Endodermal cell (in vitro differentiated cells): ENCODE results near the gene NEK6. TPM values are rescaled to one million over a fixed set of nuclear protein-coding genes. Genes with fewer than 3 reads are reported as not detected.

Experiments
- DNase-seq: peaks from one replicate; pipeline ENCODE4 v3.0.0-alpha.2; 2017
- H3K27ac ChIP-seq: 2 replicates; pipeline ENCODE4 v1.5.1; 2013; ENCODE audit warnings: mild to moderate bottlenecking, low read depth, low read length, moderate library complexity
- H3K27me3 ChIP-seq: 2 replicates; pipeline ENCODE4 v1.6.1; 2013; ENCODE audit warnings: mild to moderate bottlenecking, low read length, moderate library complexity; ENCODE audit not compliant: insufficient read depth, control insufficient read depth, poor library complexity, severe bottlenecking
- H3K36me3 ChIP-seq: 2 replicates; pipeline ENCODE4 v1.7.0; 2013; ENCODE audit warnings: mild to moderate bottlenecking, low read length, moderate library complexity; ENCODE audit not compliant: control insufficient read depth, insufficient read depth
- H3K4me1 ChIP-seq: one replicate; pipeline ENCODE4 v1.7.0; 2013; ENCODE audit warnings: low read length; ENCODE audit not compliant: control insufficient read depth, insufficient read depth
- H3K4me3 ChIP-seq: 2 replicates; pipeline ENCODE4 v1.5.1; 2013; ENCODE audit warnings: mild to moderate bottlenecking, low read length, moderate library complexity
- H3K9ac ChIP-seq: 2 replicates; pipeline ENCODE4 v1.6.1; 2013; ENCODE audit warnings: mild to moderate bottlenecking, low read length, moderate library complexity; ENCODE audit not compliant: poor library complexity, severe bottlenecking; ENCODE audit errors: extremely low read depth
- H3K9me3 ChIP-seq: 2 replicates; pipeline ENCODE4 v1.6.1; 2013; ENCODE audit warnings: mild to moderate bottlenecking, low read length, moderate library complexity; ENCODE audit not compliant: control insufficient read depth
- H3K27ac Mint-ChIP-seq: 2 replicates; pipeline ENCODE4 v1.8.0; 2020; ENCODE audit warnings: mixed read lengths
- H3K27me3 Mint-ChIP-seq: 2 replicates; pipeline ENCODE4 v1.8.0; 2021; ENCODE audit warnings: mild to moderate bottlenecking, mixed read lengths; ENCODE audit not compliant: insufficient read depth
- H3K36me3 Mint-ChIP-seq: 2 replicates; pipeline ENCODE4 v1.8.0; 2020; ENCODE audit warnings: low read depth, mixed read lengths
- H3K4me1 Mint-ChIP-seq: 2 replicates; pipeline ENCODE4 v1.8.0; 2020; ENCODE audit warnings: mixed read lengths
- H3K4me3 Mint-ChIP-seq: 2 replicates; pipeline ENCODE4 v1.8.0; 2020; ENCODE audit warnings: mild to moderate bottlenecking, moderate library complexity, mixed read lengths
- H3K9me3 Mint-ChIP-seq: 2 replicates; pipeline ENCODE4 v1.8.0; 2020; ENCODE audit warnings: mild to moderate bottlenecking, mixed read lengths
- WGBS, 2 experiments: methylation state at CpG; one replicate each; pipeline versions ENCODE4 v1.1.5 to v1.1.7; 2013; ENCODE audit warnings: missing lambda C conversion rate in 2 of 2, mixed read lengths in 1 of 2; ENCODE audit not compliant: insufficient coverage in 1 of 2, insufficient read length in 1 of 2; 5-methylcytosine and 5-hydroxymethylcytosine counted together
- total RNA-seq, 2 donors: library from RNA; stranded (reverse); fragmentation: NEBNext Ultra II Directional in 1 of 2; extraction: Animal tissue kit (Norgen Biotek cat#: 25700) in 1 of 2; gene quantifications; 2 replicates in 1 of 2; 3 replicates in 1 of 2; pipeline ENCODE4 v1.2.1, GENCODE V29; 2021
- TF ChIP-seq, protein P1 (sequence below): fragments of 200-600 bp; sonication (generic); conservative IDR thresholded peaks from 2 replicates; pipeline ENCODE4 v1.5.0; 2021; ENCODE audit warnings: antibody characterized with exemption, mild to moderate bottlenecking

The NEK6 gene
- total RNA-seq, 2 donors from 2014 or later = 17.1 to 32.5 TPM

DNA sequence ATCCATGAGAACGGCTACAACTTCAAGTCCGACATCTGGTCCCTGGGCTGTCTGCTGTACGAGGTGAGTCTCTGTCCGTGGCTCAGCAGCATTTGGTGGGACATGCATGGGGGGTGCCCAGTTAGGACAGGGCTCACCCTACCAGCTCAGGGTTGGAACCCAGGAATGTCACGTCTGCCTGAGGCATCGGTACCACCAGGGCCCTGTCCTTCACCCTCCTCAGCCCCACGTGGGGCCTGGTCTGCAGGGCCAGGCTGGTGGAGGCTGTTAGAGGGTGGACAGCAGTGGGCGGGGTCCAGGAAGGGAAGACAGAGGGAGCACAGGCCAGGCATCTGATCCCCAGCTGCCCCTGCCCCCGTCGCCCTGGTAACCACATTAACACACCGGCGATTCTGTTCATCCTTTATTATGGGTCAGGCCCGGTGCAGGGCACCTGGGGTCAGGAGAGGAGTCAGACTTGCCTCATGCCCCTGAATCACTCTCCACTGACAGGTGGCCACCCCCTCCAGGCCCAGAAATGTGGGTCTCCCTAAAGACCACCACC is 81.9 kb downstream of the NEK6 start:
- H3K27ac ChIP-seq = no peak overlapping the region
- H3K27me3 Mint-ChIP-seq = no peaks in the 10 kb centered on the region
- H3K9me3 Mint-ChIP-seq = peaks cover 17% of the 10 kb centered on the region
- no peaks in the 10 kb centered on the region for H3K4me1 Mint-ChIP-seq
- H3K36me3 ChIP-seq = peaks cover 13% of the 10 kb centered on the region
- DNase-seq = no peak
- no peak overlapping the region for H3K4me3 ChIP-seq
- TF ChIP-seq, protein P1, sequence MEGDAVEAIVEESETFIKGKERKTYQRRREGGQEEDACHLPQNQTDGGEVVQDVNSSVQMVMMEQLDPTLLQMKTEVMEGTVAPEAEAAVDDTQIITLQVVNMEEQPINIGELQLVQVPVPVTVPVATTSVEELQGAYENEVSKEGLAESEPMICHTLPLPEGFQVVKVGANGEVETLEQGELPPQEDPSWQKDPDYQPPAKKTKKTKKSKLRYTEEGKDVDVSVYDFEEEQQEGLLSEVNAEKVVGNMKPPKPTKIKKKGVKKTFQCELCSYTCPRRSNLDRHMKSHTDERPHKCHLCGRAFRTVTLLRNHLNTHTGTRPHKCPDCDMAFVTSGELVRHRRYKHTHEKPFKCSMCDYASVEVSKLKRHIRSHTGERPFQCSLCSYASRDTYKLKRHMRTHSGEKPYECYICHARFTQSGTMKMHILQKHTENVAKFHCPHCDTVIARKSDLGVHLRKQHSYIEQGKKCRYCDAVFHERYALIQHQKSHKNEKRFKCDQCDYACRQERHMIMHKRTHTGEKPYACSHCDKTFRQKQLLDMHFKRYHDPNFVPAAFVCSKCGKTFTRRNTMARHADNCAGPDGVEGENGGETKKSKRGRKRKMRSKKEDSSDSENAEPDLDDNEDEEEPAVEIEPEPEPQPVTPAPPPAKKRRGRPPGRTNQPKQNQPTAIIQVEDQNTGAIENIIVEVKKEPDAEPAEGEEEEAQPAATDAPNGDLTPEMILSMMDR = no peak
- H3K4me1 ChIP-seq = no peaks in the 10 kb centered on the region
- H3K9me3 ChIP-seq = peaks cover 13% of the 10 kb centered on the region
- H3K27me3 ChIP-seq = no peaks in the 10 kb centered on the region
- H3K9ac ChIP-seq = no peak overlapping the region
- no peak overlapping the region for H3K4me3 Mint-ChIP-seq
- peaks cover 24% of the 10 kb centered on the region for H3K36me3 Mint-ChIP-seq
- H3K27ac Mint-ChIP-seq = no peak overlapping the region
- 87 to 92% methylated on average over 7 to 13 of the region's 13 CpGs for WGBS, 2 experiments

DNA sequence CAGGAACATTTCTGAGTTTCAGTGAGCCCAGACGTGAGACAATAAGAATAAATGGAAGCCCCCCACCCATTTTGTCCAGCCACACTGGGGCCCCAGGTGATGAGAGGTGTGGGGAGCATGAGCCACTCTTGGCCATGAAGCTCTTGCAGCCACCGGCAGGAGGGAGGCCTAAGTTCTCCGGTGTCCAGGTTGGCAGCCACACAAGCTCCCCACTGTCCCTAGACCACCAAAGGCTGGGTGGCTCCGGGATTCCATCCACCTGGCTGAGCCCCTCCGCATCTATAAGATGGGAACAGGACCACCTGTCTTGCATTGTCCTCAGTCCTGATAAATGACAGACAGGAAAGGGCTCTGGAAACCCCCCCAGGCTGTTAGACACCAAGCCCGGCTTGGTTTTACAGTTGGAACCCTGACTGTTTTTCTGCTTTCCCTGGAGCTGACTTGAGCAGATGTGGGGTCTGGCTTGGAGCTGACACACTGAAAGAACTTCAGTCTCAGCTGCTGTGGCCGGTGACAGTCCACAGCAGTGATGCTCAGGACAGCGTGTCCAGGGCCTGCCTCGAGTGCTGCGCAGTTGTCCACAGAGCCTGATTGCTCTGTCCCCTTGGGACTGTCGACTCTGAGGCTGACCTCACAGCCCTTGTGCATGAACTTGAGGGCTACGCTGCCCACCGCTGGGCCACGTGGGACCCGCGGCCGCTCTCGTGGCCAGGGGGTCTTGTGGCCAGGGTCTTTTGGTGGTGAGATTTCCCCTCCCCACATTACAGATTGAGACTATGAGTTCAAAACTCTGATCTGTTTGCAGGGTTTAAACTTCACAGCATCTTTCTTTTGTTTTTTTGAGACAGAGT is 82.7 kb downstream of the NEK6 start:
- peaks cover 17% of the 10 kb centered on the region for H3K9me3 Mint-ChIP-seq
- WGBS, 2 experiments = 87 to 93% methylated on average over 14 to 18 of the region's 18 CpGs
- no peak overlapping the region for H3K4me3 Mint-ChIP-seq
- TF ChIP-seq, protein P1 = no peak
- DNase-seq = no peak
- Histone ChIP-seq H3K27ac (no peak overlapping the region), H3K4me3 (no peak overlapping the region), H3K27me3 (no peaks in the 10 kb centered on the region), H3K9ac (no peak overlapping the region), H3K36me3 (peaks cover 13% of the 10 kb centered on the region), H3K4me1 (no peaks in the 10 kb centered on the region), H3K9me3 (peaks cover 13% of the 10 kb centered on the region)
- H3K27ac Mint-ChIP-seq = no peak overlapping the region
- H3K27me3 Mint-ChIP-seq = no peaks in the 10 kb centered on the region
- H3K4me1 Mint-ChIP-seq = no peaks in the 10 kb centered on the region
- H3K36me3 Mint-ChIP-seq = peaks cover 23% of the 10 kb centered on the region

DNA sequence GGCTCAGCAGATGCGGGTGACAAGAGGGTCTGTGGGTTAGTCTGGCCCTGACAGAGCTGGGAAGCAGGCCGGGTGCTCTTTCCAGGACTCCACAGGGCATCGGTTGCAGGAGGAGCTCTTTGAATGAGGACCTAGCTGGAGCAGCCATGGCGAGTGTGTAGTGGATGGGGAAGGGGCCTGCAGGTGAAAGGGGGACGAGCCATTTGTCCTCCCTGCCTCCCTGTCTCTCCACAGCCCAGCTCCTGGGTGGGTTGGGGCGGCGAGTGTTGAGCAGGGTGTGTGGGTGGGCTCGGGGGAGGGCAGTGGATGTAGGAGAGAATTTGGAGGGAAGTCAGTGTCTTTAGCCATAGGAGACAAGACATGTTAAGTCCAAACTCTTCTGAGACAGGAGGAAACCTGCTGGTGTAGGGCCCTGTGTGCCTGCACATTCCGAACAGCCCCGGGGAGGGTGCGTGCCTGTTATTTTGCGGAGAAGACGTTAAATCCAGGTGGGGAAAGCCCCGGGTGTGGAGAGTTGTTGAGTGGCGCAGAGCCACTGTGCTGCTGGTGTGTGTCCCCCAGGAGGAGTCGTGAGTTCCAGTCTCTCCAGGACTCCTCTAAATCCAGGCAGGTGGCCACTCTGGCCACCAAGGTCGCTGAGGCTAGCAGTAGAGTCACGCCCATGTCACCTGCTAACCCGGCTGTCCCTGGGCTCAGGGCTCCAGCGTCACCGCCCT is 83.9 kb downstream of the NEK6 start:
- peaks cover 13% of the 10 kb centered on the region for H3K9me3 ChIP-seq
- H3K4me3 ChIP-seq = no peak overlapping the region
- H3K27me3 ChIP-seq = no peaks in the 10 kb centered on the region
- H3K9ac ChIP-seq = no peak overlapping the region
- H3K27me3 Mint-ChIP-seq = no peaks in the 10 kb centered on the region
- TF ChIP-seq, protein P1 = no peak
- no peaks in the 10 kb centered on the region for H3K4me1 Mint-ChIP-seq
- 85 to 87% methylated on average over 13 to 21 of the region's 21 CpGs for WGBS, 2 experiments
- H3K9me3 Mint-ChIP-seq = peaks cover 17% of the 10 kb centered on the region
- DNase-seq = no peak
- H3K27ac Mint-ChIP-seq = no peak overlapping the region
- H3K4me1 ChIP-seq = no peaks in the 10 kb centered on the region
- H3K4me3 Mint-ChIP-seq = no peak overlapping the region
- peaks cover 20% of the 10 kb centered on the region for H3K36me3 Mint-ChIP-seq
- no peak overlapping the region for H3K27ac ChIP-seq
- H3K36me3 ChIP-seq = peaks cover 13% of the 10 kb centered on the region
